CD4-positive, alpha-beta T cell treated with Interleukin-21 for 1 hour (primary cell): Measurements from ENCODE around the gene LRP11.
"Not testable (repeated sequence)": the region's sequence is repeated elsewhere in the genome, so short reads cannot be mapped to it uniquely, and the experiment has no call there.

Experiments used
- DNase-seq: peaks from one replicate; pipeline ENCODE4 v3.0.0-alpha.2; 2020

The LRP11 gene

GRCh38 chr6:149897855-149898744 lies 33.9 kb upstream of the LRP11 start, which contains the start of gene RAET1E:
Gene RAET1E, minus strand, starts transcription at chr6:149898113. Its CDS starts 7,212 bp downstream, at chr6:149890901.
- no peak for DNase-seq

DNA sequence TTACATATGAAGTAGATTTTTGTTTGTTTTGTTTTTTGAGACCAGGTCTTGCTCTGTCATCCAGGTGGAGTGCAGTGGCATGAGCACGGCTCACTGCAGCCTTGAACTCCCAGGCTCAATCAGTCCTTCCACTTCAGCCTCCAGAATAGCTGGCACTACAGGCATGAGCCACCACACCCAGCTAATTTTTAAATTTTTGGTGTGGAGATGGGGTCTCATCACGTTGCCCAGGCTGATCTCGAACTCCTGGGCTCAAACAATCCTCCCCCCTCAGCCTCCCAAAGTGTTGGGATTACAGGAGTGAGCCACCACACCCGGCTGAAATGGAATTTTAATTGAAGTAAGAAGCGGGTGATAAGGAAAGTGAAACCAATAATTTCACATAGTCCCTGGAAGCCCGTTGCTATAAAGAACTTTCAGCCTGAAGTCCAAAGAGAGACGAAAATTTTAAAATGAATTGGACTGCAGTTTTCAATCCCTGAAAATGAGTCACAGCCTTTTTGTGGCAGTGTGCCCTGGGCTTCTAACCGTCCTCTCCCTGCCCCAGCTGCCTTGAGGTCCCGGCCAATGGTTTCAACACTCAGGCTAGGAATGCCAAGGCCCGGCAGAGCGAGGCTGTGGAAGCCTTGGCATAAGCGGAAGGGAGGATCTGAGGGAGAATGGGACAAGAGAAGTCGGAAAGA lies 33.0 kb upstream of the LRP11 start:
- DNase-seq = no peak

DNA sequence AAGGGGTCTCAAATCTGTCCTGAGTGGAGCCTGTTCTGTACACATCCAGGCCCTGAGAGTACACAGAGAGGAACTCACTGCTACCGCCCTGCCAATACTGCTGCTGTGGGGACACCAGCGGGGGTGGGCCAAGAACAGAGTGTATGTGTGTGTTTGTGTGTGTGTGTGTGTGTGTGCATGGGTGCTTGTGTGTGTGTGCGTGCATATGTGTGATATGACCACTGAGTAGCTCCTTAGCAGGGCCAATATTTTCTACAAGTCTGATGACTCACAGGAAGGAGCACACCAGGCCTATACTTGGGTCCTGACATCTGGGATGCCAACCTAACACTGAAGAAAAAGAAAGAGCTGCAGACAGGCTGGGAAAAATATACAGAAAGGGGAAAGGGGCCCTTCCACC lies 32.3 kb upstream of the LRP11 start:
- no peak for DNase-seq

GRCh38 chr6:149895833-149896271 lies 31.7 kb upstream of the LRP11 start:
- DNase-seq = peak; percentile 40

GRCh38 chr6:149895048-149895590 lies 31.0 kb upstream of the LRP11 start:
- no peak for DNase-seq

DNA sequence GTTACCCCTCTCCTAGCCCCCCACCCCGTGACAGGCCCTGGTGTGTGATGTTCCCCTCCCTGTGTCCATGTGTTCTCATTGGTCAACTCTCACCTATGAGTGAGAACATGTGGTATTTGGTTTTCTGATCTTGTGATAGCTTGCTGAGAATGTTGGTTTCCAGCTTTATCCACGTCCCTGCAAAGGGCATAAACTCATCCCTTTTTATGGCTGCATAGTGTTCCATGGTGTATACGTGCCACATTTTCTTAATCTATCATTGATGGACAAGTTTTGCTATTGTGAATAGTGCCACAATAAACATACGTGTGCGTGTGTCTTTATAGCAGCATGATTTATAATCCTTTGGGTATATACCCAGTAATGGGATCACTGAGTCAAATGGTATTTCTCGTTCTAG lies 27.7 kb upstream of the LRP11 start:
- DNase-seq = not testable (repeated sequence)

DNA sequence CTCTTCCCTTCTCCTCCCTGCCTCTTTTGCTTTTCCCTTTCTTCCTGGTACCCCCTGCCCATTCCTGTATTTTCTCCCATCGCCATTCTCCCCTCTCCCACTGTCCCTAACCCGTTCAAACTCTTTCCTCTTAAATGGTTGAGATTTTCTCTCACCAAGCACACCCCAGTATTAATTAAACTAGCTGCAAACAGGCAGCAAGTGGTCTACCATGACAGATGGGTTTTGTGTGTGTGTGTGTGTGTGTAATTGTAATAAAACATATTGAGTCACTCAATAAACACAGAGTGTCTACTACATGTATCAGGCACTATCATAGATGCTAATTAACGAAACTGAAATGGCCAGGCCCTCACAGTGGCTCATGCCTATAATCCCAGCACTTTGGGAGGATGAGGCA lies 27.1 kb upstream of the LRP11 start:
- no peak for DNase-seq

- no peak for DNase-seq
Observed at GRCh38 chr6:149890629-149891045, 26.5 kb upstream of the LRP11 start.

GRCh38 chr6:149889326-149889725 lies 25.2 kb upstream of the LRP11 start:
- DNase-seq = no peak

DNA sequence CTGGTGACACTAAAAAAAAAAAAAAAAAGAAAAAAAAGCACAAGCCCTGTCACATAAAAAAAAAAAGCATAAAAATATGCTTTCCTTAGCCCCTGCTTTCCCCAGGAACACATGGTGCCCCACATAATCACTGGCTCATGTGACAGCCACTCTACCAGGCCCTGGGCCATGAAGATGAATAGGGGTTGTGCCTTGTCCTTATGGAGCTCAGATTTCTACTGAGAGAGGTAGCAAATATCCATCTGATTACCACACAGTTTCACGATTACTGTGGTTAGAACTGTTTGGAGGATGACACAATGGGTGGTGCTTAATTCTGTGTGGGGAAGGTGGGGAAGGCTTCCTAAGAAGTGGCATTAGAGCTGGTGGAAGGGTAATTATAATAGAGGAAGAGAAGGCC lies 24.5 kb upstream of the LRP11 start:
- DNase-seq = no peak

GRCh38 chr6:149888093-149888492 lies 23.9 kb upstream of the LRP11 start:
- no peak for DNase-seq

GRCh38 chr6:149887343-149887742 lies 23.2 kb upstream of the LRP11 start:
- DNase-seq = no peak

- no peak for DNase-seq
Observed at GRCh38 chr6:149885888-149886287, 21.7 kb upstream of the LRP11 start.

DNA sequence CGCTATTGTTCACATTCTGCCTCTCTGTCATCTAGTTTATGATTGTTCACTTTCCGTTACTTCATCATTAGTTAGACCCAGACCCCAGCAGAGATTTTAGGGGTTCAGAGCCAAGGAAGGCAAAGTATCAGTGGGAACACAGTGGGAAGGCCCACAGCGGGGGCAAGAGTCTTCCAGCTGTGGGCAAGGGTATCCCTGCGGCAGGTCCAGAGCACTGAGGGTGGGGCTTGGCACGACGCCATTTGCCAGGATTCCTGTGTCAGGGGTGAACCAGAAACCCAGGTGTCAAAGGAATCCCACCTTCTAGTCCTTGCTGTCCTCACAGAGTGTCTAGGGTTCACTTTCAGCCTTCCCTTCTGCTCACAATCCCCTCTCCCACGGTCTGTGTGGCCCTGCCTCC lies 20.5 kb upstream of the LRP11 start:
- no peak for DNase-seq

- DNase-seq = no peak
Observed at GRCh38 chr6:149884215-149884614, 20.1 kb upstream of the LRP11 start.

GRCh38 chr6:149881860-149882259 lies 17.7 kb upstream of the LRP11 start:
- DNase-seq = no peak

- no peak for DNase-seq
Observed at GRCh38 chr6:149881066-149881766, 17.1 kb upstream of the LRP11 start.

GRCh38 chr6:149877659-149878058 lies 13.5 kb upstream of the LRP11 start:
- no peak for DNase-seq

DNA sequence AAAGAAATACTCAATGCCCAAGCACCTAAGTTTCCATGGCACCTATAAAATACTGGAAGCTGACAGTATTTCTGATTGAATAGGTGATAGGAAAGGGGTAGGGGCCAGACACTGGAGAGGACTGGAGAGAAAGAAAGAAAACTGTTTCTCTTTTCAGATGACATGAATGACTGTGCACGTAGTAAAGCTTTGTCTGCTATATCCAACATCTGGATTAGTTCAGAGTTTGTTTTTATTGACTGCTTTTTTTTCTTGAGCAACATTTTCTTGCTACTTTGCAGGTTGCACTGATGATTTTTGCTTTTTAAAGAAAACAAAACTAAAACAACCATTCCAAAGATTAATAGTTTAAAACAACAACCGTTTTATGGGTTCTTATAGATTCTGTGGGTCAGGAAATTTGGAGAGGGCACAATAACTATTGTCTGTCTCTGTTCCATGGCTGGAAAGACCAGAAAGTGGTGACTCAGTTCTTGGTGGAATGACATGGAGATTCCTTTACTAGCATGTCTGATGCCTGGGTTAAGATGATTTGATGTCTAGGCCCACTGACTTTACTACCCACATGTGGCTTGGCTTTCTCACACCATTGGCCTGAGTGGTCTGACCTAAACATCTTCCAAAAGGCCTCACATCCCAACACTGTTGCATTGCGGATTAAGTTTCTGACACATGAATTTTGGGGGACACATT lies 12.2 kb upstream of the LRP11 start:
- DNase-seq = no peak

DNA sequence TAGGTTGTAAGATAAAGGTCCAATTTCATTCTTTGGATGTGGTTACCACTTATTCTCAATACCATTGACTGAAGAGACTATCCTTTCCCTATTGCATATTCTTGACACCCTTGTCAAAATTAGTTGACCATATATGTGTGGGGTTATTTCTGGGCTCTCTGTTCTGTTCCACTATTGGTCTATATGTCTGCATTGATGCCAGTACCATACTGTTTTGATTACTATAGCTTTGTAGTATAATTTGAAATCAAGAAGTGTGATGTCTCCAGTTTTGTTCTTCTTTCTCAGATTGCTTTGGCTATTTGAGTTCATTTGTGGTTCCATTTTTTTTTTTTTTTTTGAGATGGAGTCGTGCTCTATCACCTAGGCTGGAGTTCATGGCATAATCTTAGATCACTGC lies 8.1 kb upstream of the LRP11 start:
- no peak for DNase-seq

- DNase-seq = no peak
Observed at GRCh38 chr6:149871182-149871581, 7.0 kb upstream of the LRP11 start.

- no peak for DNase-seq
Observed at GRCh38 chr6:149869275-149869892, 5.2 kb upstream of the LRP11 start.
